Stimulated activated CD4-positive, alpha-beta T cell treated with anti-CD3 and anti-CD28 coated beads, Interleukin-12 subunit alpha, Interleukin-12 subunit beta, amount 100 ng/mL, for 4 hours (primary cell): ENCODE data around the gene EPS8.
"Not testable (repeated sequence)": the region's sequence is repeated elsewhere in the genome, so short reads cannot be mapped to it uniquely, and the experiment has no call there.

ENCODE experiments used
- DNase-seq: peaks from one replicate; pipeline ENCODE4 v3.0.0-alpha.2; 2020

EPS8 gene

GRCh38 chr12:15752785-15753184 lies 36.4 kb downstream of the EPS8 start:
- no peak for DNase-seq

DNA sequence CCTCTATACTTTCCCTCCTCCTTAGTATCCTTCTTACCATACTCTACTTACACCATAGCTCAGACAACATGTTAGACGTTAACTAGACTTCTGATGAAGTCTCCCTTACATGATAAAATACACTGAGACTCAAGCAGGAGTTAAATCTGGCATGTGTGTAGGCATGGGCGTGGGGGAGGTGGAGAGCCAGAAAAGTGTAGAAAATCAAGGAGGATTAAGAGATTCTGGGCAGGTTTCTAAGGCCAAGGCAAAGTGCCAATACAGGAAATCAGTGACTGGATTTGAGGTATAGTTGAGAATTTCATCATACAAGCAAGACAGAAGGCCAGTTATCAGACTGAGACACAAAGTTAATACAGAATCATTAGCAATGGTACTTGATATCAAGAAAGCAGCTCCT lies 37.4 kb downstream of the EPS8 start:
- DNase-seq, result no peak

DNA sequence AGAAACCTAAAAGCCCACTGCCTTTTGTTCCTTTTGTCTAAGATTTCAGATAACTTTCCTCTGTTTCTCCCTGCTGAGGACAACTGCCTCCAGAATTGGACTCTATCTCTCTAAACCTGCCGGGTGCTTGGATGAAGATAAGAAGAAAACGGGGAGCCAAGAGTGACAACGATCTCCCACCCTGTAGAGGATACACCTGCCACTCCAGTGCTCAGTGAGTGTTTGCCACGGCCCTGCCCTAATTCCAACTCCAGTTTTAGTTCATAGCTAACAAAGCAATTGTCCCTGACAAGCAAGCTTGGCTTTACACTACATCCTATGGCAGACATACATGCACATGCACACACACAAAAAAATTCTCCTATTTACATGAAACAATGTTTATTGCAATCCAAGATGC lies 39.3 kb downstream of the EPS8 start:
- DNase-seq, result no peak

- not testable (repeated sequence) for DNase-seq
Measured at GRCh38 chr12:15741870-15742269, 47.3 kb downstream of the EPS8 start.

- no peak for DNase-seq
Measured at GRCh38 chr12:15741082-15741481, 48.1 kb downstream of the EPS8 start.

GRCh38 chr12:15740389-15740788 lies 48.8 kb downstream of the EPS8 start:
- not testable (repeated sequence) for DNase-seq

DNA sequence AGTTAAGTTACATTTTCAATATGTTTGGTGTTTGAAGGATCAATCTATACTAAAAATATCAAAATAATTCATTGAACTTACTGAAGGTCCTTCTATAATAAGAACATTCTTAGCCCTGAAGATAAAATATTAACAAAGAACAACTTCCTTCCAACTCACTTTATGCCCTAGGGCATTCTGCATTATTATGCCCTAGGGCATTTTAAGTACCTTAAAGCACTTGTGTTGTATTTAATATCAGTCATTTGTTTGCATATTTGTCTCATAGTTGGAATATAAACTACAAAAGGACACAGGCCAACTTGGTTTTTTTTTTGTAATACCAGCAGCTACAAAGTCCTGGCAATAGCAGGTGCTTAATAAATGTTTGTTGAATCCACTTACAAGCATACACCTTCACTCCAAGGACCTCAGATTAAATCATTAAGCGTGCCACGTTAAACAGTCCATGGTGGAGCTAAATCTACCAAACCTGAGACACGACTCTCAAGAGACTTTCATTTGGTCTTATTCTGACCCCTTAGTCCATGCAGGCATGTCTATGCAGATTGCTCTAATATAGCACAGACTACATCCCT lies 50.7 kb downstream of the EPS8 start:
- DNase-seq, result no peak

- no peak for DNase-seq
Measured at GRCh38 chr12:15735837-15736615, 53.2 kb downstream of the EPS8 start.

DNA sequence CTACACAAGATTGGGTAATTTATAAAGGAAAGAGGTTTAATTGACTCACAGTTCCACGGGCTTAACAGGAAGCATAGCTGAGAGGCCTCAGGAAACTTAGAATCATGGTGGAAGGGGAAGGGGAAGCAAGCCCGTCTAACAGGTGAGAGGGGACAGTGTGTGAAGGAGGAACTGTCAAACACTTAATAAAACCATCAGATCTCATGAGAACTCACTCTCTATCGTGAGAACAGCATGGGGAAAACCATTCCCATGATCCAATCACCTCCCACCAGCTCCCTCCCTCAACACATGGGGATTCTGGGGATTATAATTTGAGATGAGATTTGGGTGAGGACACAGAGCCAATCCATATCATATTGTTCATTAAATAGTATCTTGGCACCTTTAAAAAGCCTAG lies 56.1 kb downstream of the EPS8 start:
- no peak for DNase-seq

GRCh38 chr12:15732341-15733061 lies 56.7 kb downstream of the EPS8 start:
- no peak for DNase-seq

DNA sequence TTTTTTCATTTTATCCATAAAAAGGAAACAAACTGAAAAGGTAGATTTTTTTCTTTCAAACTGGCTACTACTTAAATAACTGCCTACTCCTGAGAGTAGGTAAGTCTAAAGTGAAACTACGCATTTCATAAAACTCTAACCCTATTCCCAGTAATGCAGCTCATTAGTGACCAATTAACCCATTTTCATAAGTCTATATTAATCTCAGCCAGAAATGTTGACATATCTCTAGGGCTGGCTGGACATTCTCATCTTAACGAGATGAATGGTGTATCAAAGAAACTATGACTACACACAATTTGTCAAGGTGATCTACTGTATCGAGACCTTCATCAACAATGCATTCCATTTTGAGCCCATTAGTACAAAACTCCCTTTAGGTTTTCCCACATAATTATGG lies 57.2 kb downstream of the EPS8 start:
- no peak for DNase-seq

DNA sequence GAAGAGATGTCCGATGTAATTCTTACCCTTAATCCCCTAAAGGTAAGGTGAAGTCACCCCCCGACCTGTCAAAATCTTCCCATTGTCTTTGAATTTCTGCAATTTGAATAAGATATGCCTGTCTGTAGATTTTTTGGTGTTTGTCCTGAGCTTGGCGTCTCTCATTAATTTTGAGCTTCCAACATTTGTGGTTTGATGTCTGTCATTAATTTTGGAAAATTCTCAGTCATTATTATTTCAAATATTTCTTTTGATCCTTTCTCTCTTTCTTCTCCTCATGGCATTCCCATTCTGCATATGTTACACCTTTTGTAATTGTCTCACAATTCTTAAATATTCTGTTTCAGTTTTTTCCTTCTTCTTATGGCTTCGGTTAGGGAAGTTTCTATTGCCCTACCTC lies 60.1 kb downstream of the EPS8 start:
- DNase-seq, result no peak

DNA sequence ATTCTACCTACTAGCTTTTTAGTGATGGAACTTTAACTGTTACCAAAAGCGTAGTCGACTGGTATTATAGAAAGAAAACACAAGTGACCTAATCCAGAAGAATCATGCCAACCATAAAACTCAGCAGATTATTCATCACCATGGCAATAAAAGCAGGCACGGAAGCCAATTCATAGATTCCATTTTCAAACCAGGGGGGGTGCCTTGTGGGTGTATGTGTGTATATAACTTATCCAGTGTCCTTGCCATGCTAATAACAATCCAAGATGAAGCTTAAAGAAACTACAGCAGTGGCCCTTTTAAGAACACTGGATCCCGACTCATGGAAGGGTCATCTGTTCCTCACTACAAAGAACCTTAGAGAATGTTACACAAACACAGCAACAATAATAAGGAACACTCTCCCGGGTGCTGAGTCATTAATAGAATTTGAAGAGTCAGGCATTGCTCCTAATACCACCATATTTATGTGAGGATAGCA lies 61.0 kb downstream of the EPS8 start:
- DNase-seq, result no peak

- DNase-seq, result no peak
Measured at GRCh38 chr12:15726878-15727150, 62.4 kb downstream of the EPS8 start.

- DNase-seq, result no peak
Measured at GRCh38 chr12:15726027-15726877, 62.9 kb downstream of the EPS8 start.

- DNase-seq, result no peak
Measured at GRCh38 chr12:15722951-15723350, 66.2 kb downstream of the EPS8 start.

DNA sequence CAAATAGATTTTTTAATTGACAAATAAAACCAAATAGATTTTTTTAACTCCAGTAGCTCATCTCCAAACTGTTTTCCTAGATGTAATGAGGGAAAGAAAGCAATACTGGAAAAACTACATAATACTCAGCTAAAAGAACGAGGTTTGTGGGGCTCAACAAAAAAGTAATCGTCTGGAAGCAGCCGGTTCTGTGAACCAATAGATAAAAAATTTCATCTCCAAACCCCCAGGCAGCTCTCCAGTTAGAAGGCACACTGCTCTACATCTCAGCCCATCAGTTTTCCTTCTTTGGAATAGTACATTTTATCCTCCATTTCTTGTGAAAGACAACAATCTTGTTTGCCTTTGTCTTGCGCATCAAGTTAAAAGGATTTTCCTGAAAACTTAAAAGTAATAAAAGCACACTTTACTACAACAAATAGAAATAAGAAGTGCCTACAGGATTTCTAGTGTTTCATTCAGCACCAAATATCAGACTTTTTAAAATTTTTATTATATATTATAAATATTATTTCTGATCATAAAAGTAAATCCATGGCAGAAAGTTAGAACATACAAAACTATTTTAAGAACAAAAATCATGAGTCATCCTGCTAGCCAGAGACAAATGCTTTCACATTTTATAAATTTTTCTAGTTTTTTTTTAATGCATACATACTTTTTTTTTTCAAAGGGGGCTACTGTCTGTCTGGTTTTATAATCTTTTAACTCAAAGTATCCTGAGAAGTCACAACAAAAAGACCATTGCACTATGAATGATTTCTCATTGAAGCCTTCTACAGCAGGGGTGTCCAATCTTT lies 67.7 kb downstream of the EPS8 start:
- DNase-seq, result no peak

- DNase-seq, result no peak
Measured at GRCh38 chr12:15720295-15720694, 68.9 kb downstream of the EPS8 start.

- no peak for DNase-seq
Measured at GRCh38 chr12:15719230-15719629, 70.0 kb downstream of the EPS8 start.

- no peak for DNase-seq
Measured at GRCh38 chr12:15717940-15718567, 71.1 kb downstream of the EPS8 start.

- no peak for DNase-seq
Measured at GRCh38 chr12:15716581-15716980, 72.6 kb downstream of the EPS8 start.

DNA sequence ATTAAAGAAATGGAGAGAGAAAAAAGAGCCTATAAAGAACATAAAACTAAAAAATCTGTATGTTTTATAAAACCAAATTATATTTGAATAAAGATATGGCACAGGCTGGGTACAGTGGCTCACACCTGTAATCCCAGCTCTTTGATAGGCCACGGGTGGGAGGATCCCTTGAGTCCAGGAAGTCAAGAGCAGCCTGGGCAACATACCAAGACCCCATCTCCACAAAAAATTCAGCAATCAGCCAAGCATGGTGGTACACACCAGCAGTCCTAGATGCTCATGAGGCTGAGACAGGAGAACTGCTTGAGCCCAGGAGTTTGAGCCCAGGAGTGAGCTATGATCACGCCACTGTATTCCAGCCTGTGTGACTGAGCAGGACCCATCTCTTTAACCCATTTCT lies 74.9 kb downstream of the EPS8 start:
- DNase-seq, result no peak
